Left ventricle myocardium inferior (tissue), 1 donor: ENCODE results near the gene CCDC183. TPM values are rescaled to one million over a fixed set of nuclear protein-coding genes. Genes with fewer than 3 reads are reported as not detected.
A peak's percentile ranks its signal among the peaks of the same experiment; 100 is the strongest.

Experiments used
- DNase-seq: peaks from one replicate; pipeline ENCODE4 v3.0.0-alpha.2; 2020
- H3K27ac ChIP-seq: fragments of 200-600 bp; replicated peaks from 2 replicates; pipeline ENCODE4 v1.8.0; 2021
- H3K27me3 ChIP-seq: fragments of 200-600 bp; 2 replicates; pipeline ENCODE4 v1.8.0; 2021; ENCODE audit warnings: low read depth
- H3K36me3 ChIP-seq: fragments of 200-600 bp; 2 replicates; pipeline ENCODE4 v1.8.0; 2021
- H3K4me1 ChIP-seq: fragments of 200-600 bp; 2 replicates; pipeline ENCODE4 v1.8.0; 2021
- H3K4me3 ChIP-seq: fragments of 200-600 bp; 2 replicates; pipeline ENCODE4 v1.8.0; 2021; ENCODE audit warnings: mild to moderate bottlenecking, moderate library complexity
- H3K9me3 ChIP-seq: fragments of 200-600 bp; replicated peaks from 2 replicates; pipeline ENCODE4 v1.8.0; 2021
- intact Hi-C: fragments of 100-400 bp; cut with micrococcal nuclease; formaldehyde crosslinking; loops from one replicate; pipeline ENCODE4 v1.11.0; 2022
- total RNA-seq: library from RNA; stranded (reverse); fragmentation: NEBNext Ultra II Directional; extraction: Animal tissue kit (Norgen Biotek cat#: 25700); gene quantifications from one replicate; pipeline ENCODE4 v1.2.1, GENCODE V29; 2021
- TF ChIP-seq, protein P1 (sequence below): fragments of 200-600 bp; IDR thresholded peaks from 2 replicates; pipeline ENCODE4 v1.8.0; 2021; ENCODE audit warnings: antibody characterized with exemption, mild to moderate bottlenecking, borderline replicate concordance
- donor health status: DM: no; HTN: yes; CAD: no; lungs with severe emphysema.

Gene CCDC183
- total RNA-seq, 1 donor from 2014 or later, result 2.1 TPM

DNA sequence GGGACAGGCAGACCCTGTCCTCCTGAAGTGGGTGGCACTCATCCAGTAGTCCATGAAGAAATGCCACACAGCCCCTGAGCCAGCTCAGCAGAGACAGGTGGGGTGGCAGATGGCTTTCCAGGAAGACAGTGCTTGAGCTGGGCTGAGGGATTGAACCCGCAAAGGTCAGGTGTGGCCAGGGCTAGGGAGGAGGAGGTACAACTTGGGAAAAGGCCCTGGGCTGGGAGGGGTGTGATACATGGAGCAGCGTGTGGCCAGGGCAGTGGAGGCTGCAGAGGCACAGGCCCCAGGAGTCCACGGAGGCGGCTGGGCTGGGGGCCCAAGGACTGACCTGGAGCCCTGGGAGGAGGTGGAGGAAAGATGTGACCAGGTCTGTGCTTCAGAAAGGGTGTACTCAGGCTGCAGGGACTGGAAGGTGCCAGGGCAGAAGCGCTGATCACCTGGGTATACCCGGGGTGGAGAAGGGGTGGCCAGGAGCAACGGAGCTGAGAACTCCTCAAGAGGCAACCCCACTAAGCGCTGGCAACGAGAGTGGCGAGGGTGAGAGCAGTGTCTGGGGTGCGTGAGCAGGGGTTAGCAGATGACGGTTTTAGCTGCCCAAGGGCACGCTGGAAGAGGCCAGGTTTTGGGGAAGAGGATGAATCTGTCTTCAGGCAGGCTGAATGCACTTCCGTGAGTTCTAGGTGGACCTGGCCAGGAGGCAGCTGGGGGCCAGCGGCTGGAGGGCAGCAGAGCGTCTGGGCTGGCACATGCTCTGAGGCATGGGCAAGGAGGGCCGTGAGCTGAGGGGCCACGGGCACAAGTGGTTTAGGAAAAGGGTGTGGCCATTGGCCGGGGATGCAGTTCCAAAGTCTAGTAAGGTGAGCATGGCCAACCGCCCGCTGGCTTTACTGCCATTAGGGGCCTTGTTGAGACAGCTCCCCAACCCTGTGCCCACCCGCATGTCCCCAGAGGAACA is 7.7 kb downstream of the CCDC183 start:
- Histone ChIP-seq H3K36me3 (no peaks in the 10 kb centered on the region), H3K27me3 (peaks cover 36% of the 10 kb centered on the region), H3K4me1 (peaks cover 52% of the 10 kb centered on the region), H3K9me3 (no peaks in the 10 kb centered on the region), H3K4me3 (no peak overlapping the region), H3K27ac (no peak overlapping the region)
- intact Hi-C loops, result no loop called here
- TF ChIP-seq, protein P1, sequence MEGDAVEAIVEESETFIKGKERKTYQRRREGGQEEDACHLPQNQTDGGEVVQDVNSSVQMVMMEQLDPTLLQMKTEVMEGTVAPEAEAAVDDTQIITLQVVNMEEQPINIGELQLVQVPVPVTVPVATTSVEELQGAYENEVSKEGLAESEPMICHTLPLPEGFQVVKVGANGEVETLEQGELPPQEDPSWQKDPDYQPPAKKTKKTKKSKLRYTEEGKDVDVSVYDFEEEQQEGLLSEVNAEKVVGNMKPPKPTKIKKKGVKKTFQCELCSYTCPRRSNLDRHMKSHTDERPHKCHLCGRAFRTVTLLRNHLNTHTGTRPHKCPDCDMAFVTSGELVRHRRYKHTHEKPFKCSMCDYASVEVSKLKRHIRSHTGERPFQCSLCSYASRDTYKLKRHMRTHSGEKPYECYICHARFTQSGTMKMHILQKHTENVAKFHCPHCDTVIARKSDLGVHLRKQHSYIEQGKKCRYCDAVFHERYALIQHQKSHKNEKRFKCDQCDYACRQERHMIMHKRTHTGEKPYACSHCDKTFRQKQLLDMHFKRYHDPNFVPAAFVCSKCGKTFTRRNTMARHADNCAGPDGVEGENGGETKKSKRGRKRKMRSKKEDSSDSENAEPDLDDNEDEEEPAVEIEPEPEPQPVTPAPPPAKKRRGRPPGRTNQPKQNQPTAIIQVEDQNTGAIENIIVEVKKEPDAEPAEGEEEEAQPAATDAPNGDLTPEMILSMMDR, result no peak
- DNase-seq, result no peak

DNA sequence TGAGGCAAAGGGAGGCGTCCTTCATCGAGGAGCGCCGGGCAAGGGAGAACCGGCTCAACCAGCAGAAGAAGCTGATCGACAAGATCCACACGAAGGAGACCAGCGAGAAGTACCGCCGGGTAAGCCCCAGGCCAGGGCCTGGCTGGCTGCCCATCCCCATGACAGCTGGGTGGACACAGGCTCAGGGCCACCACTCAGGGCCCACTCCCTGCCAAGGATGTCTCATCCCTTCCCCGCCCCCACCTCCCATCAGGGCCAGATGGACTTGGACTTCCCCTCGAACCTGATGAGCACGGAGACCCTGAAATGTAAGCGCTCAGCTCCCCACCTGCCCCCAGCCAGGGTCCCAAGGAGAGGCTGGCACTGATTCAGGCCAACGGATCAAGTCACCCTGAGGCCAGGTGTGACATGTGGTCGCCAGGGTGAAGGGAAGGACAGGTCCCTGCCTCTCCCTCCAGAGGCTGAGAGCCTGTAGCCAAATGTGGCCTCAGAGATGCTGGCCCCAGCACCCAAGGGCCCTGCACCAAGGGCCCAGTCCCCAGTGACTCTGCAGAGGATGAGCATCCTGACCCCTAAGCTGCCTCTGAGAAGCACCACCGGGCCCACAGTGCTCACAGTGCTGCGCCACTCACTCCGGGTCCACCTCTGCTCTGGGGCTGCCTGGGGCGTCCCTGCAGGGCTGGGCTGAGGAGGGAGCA is 8.5 kb downstream of the CCDC183 start:
- Histone ChIP-seq H3K4me1 (peaks cover 53% of the 10 kb centered on the region), H3K36me3 (no peaks in the 10 kb centered on the region)
- intact Hi-C loops, result no loop called here

DNA sequence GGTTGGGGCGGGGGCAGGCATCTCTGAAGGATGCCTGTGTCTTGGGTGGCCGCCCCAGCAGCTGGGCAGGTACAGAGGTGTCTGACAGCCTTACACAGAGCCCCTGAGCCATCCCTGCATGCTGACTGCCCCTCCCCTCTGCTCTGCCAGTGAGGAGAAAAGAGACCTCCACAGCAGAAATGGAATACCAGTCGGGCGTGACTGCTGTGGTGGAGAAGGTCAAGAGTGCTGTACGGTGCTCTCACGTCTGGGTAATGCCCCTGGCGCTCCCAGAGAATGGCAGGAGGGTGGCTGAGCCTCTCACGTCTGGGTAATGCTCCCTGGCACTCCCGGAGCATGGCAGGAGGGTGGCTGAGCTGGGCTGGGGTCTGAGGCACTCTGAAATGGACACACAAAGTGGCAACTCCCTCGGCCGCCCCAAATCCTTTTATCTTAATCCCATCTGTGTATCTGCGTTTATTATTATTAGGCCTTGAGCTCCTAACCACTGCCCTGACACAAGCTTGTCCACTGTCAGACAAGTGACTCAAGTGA is 9.1 kb downstream of the CCDC183 start:
- peaks cover 53% of the 10 kb centered on the region for H3K4me1 ChIP-seq
- intact Hi-C loops, result no loop called here
- H3K27ac ChIP-seq, result no peak overlapping the region
- TF ChIP-seq, protein P1, result no peak
- peaks cover 22% of the 10 kb centered on the region for H3K27me3 ChIP-seq
- no peak overlapping the region for H3K4me3 ChIP-seq
- no peaks in the 10 kb centered on the region for H3K9me3 ChIP-seq
- DNase-seq, result no peak
- no peaks in the 10 kb centered on the region for H3K36me3 ChIP-seq

More for the DNA sequence above, 8.5 kb downstream of the CCDC183 start:
- TF ChIP-seq, protein P1, result no peak
- no peak overlapping the region for H3K4me3 ChIP-seq
- no peak overlapping the region for H3K27ac ChIP-seq
- H3K27me3 ChIP-seq, result peaks cover 27% of the 10 kb centered on the region
- no peaks in the 10 kb centered on the region for H3K9me3 ChIP-seq
- no peak for DNase-seq

DNA sequence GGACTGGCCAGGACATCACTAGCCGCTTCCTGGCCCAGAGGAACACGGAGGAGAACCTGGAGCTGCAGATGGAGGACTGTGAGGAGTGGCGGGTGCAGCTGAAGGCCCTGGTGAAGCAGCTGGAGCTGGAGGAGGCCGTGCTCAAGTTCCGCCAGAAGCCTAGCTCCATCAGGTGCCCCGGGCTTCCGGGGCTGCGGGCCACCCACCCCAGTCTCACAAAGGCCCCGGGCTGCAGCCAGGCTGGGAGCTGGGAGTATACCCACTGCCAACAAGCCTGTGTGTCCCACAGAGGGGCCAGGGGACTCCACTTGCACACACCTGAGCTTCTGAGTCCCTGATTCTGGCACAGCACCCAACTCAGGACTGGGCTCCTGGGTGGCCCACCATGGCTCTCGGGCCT is 9.9 kb downstream of the CCDC183 start:
- Histone ChIP-seq H3K9me3 (no peaks in the 10 kb centered on the region), H3K4me3 (no peak overlapping the region), H3K4me1 (peaks cover 53% of the 10 kb centered on the region), H3K27ac (no peak overlapping the region), H3K36me3 (peaks cover 7% of the 10 kb centered on the region), H3K27me3 (peaks cover 14% of the 10 kb centered on the region)
- DNase-seq, result peak; percentile 13
- TF ChIP-seq, protein P1, result no peak
- intact Hi-C loops, result no loop called here

DNA sequence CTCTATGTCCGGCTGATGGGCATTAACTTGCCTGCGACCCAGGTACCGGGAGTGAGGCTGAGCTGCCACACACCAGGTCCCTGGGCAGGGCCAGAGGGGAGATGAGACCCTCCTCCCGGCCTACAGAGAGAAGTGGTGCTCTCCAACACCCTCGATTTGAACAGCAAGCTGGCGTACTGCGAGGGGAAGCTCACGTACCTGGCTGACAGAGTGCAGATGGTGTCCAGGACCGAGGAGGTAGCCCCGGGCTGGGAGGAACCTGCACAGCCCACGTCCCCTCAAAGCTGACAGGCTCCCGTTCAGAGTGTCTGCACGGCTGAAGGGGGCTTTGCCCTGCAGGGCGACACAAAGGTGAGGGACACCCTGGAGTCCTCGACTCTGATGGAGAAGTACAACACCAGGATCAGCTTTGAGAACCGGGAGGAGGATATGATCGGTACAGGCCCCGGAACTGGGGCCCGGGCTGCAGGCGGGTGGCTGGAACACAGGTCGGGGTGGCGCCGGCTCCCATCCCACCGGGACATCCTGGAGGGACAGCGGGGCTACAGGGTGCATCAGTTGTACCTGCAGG is 10.6 kb downstream of the CCDC183 start:
- DNase-seq, result no peak
- peak overlapping the region; percentile 98 for H3K4me3 ChIP-seq
- intact Hi-C loops, result no loop called here
- TF ChIP-seq, protein P1, result no peak
- no peaks in the 10 kb centered on the region for H3K9me3 ChIP-seq
- H3K36me3 ChIP-seq, result peaks cover 7% of the 10 kb centered on the region
- peaks cover 8% of the 10 kb centered on the region for H3K27me3 ChIP-seq
- H3K27ac ChIP-seq, result peak overlapping the region; percentile 92
- H3K4me1 ChIP-seq, result peaks cover 53% of the 10 kb centered on the region
